Upper lobe of left lung (tissue), 6 donors: ENCODE results near the gene UBR7. TPM values are rescaled to one million over a fixed set of nuclear protein-coding genes. Genes with fewer than 3 reads are reported as not detected.
"Not testable (repeated sequence)": the region's sequence is repeated elsewhere in the genome, so short reads cannot be mapped to it uniquely, and the experiment has no call there.

Experiments
- ATAC-seq, 2 donors: fragments of 200-7000 bp; cut with Tn5 transposase; one replicate each; pipeline ENCODE4 v1.9.1; 2022; ENCODE audit warnings: mild to moderate bottlenecking in 2 of 2, moderate library complexity in 2 of 2; ENCODE audit not compliant: low FRiP score in 2 of 2
- DNase-seq, 2 donors: peaks; one replicate each; pipeline ENCODE4 v3.0.0-alpha.2; 2019 to 2020
- H3K27ac ChIP-seq, 4 donors: fragments of 200-600 bp; sonication (generic); one replicate each; pipeline ENCODE4 v1.5.1; 2016 to 2019
- H3K27me3 ChIP-seq, 4 donors: fragments of 200-600 bp; sonication (generic); one replicate each; pipeline ENCODE4 v1.5.1; 2017 to 2019
- H3K36me3 ChIP-seq, 4 donors: fragments of 200-600 bp; sonication (generic); one replicate each; pipeline ENCODE4 v1.5.1; 2016 to 2019
- H3K4me1 ChIP-seq, 4 donors: fragments of 200-600 bp; sonication (generic); one replicate each; pipeline ENCODE4 v1.5.1; 2018 to 2019
- H3K4me3 ChIP-seq, 4 donors: fragments of 200-600 bp; sonication (generic); one replicate each; pipeline ENCODE4 v1.5.1; 2017 to 2019; ENCODE audit warnings: mild to moderate bottlenecking in 2 of 4, moderate library complexity in 1 of 4
- H3K9me3 ChIP-seq, 4 donors: fragments of 200-600 bp; sonication (generic); one replicate each; pipeline ENCODE4 v1.5.1; 2018 to 2019
- EP300 ChIP-seq, 4 donors: sonication (generic); formaldehyde crosslinking; IDR thresholded peaks; one replicate each; pipeline ENCODE4 v1.5.1; 2017; ENCODE audit warnings: antibody characterized with exemption in 4 of 4, control low read depth in 2 of 4
- POLR2A ChIP-seq, 4 donors: fragments of 450-650 bp; IDR thresholded peaks; one replicate each; pipeline ENCODE4 v1.5.1; 2016 to 2017; ENCODE audit warnings: antibody characterized with exemption in 4 of 4, mild to moderate bottlenecking in 2 of 4
- POLR2AphosphoS5 ChIP-seq, 2 donors: sonication (generic); formaldehyde crosslinking; IDR thresholded peaks; one replicate each; pipeline ENCODE4 v1.5.1; 2017; ENCODE audit warnings: antibody characterized with exemption in 2 of 2
- WGBS, 2 donors: methylation state at CpG; one replicate each; pipeline ENCODE4 v1.1.5; 2017 to 2018; 5-methylcytosine and 5-hydroxymethylcytosine counted together
- total RNA-seq, 6 donors: library from RNA; depleted of rRNA in 4 of 6; stranded (reverse); fragments of >200 nt in 4 of 6; gene quantifications; one replicate each; pipeline versions ENCODE4 v1.1.0 to v1.2.1, GENCODE V29; 2016 to 2021
- TF ChIP-seq, protein P1 (sequence below), 6 experiments: fragments of 450-650 bp in 4 of 6; fragments of 200-600 bp in 2 of 6; sonication (generic) in 2 of 6; IDR thresholded peaks; one replicate each; pipeline ENCODE4 v1.5.1; 2016 to 2019; ENCODE audit warnings: antibody characterized with exemption in 6 of 6
- donor health status: DM: no; HTN: no; CAD: no; lungs with moderate emphysema.
- donor health status: DM: no; HTN: yes; CAD: no; lungs with severe emphysema.

The UBR7 gene
- total RNA-seq, 6 donors from 2014 or later: 9.3 to 23.3 (median 21.1) TPM

GRCh38 chr14:93228550-93228949 is 21.5 kb downstream of the UBR7 start:
- no peak overlapping the region for H3K4me3 ChIP-seq
- 95 to 97% methylated on average over 6 to 8 of the region's 8 CpGs for WGBS, 2 donors
- peaks cover 0 to 11% (median 8%) of the 10 kb centered on the region in 4 donors for H3K4me1 ChIP-seq
- H3K36me3 ChIP-seq: peaks cover 12 to 55% (median 40%) of the 10 kb centered on the region in 4 donors
- no peak overlapping the region for H3K27ac ChIP-seq
- ATAC-seq (no peak), DNase-seq (no peak)
- no peaks in the 10 kb centered on the region for H3K9me3 ChIP-seq
- H3K27me3 ChIP-seq: no peaks in the 10 kb centered on the region
- TF ChIP-seq EP300 (IDR thresholded peaks at IDR 0.05) (no peak), POLR2A (IDR thresholded peaks at IDR 0.05) (no peak), POLR2AphosphoS5 (IDR thresholded peaks at IDR 0.05) (no peak)
- TF ChIP-seq, protein P1, sequence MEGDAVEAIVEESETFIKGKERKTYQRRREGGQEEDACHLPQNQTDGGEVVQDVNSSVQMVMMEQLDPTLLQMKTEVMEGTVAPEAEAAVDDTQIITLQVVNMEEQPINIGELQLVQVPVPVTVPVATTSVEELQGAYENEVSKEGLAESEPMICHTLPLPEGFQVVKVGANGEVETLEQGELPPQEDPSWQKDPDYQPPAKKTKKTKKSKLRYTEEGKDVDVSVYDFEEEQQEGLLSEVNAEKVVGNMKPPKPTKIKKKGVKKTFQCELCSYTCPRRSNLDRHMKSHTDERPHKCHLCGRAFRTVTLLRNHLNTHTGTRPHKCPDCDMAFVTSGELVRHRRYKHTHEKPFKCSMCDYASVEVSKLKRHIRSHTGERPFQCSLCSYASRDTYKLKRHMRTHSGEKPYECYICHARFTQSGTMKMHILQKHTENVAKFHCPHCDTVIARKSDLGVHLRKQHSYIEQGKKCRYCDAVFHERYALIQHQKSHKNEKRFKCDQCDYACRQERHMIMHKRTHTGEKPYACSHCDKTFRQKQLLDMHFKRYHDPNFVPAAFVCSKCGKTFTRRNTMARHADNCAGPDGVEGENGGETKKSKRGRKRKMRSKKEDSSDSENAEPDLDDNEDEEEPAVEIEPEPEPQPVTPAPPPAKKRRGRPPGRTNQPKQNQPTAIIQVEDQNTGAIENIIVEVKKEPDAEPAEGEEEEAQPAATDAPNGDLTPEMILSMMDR (IDR thresholded peaks at IDR 0.05): no peak

GRCh38 chr14:93230539-93230938 is 23.5 kb downstream of the UBR7 start:
- H3K27me3 ChIP-seq: no peaks in the 10 kb centered on the region
- TF ChIP-seq, protein P1 (IDR thresholded peaks at IDR 0.05): no peak
- no peak for TF ChIP-seq EP300 (IDR thresholded peaks at IDR 0.05)
- no peak for TF ChIP-seq POLR2AphosphoS5 (IDR thresholded peaks at IDR 0.05)
- no peak for TF ChIP-seq POLR2A (IDR thresholded peaks at IDR 0.05)
- H3K27ac ChIP-seq: no peak overlapping the region
- ATAC-seq: peak in 1 of 2 donors; percentile 31
- peak overlapping the region in 1 of 4 donors; percentile 46 for H3K4me3 ChIP-seq
- peaks cover 12 to 35% (median 31%) of the 10 kb centered on the region in 4 donors for H3K36me3 ChIP-seq
- H3K4me1 ChIP-seq: peaks cover 0 to 11% (median 8%) of the 10 kb centered on the region in 4 donors
- DNase-seq: no peak
- WGBS, 2 donors: 94% methylated on average over 16 of the region's 16 CpGs
- no peaks in the 10 kb centered on the region for H3K9me3 ChIP-seq

- no peaks in the 10 kb centered on the region for H3K27me3 ChIP-seq
- 32 to 54% methylated on average over 31 to 39 of the region's 39 CpGs for WGBS, 2 donors
- no peak for DNase-seq
- no peak overlapping the region for H3K27ac ChIP-seq
- H3K9me3 ChIP-seq: no peaks in the 10 kb centered on the region
- peak in 1 of 2 donors; percentile 43 for ATAC-seq
- no peak for TF ChIP-seq EP300 (IDR thresholded peaks at IDR 0.05)
- TF ChIP-seq POLR2A (IDR thresholded peaks at IDR 0.05): no peak
- peaks cover 0 to 11% (median 8%) of the 10 kb centered on the region in 4 donors for H3K4me1 ChIP-seq
- H3K4me3 ChIP-seq: peak overlapping the region in 3 of 4 donors; percentile 19 to 46 (median 29)
- peaks cover 12 to 29% (median 24%) of the 10 kb centered on the region in 4 donors for H3K36me3 ChIP-seq
Measured at GRCh38 chr14:93231129-93231979, 24.3 kb downstream of the UBR7 start.

DNA sequence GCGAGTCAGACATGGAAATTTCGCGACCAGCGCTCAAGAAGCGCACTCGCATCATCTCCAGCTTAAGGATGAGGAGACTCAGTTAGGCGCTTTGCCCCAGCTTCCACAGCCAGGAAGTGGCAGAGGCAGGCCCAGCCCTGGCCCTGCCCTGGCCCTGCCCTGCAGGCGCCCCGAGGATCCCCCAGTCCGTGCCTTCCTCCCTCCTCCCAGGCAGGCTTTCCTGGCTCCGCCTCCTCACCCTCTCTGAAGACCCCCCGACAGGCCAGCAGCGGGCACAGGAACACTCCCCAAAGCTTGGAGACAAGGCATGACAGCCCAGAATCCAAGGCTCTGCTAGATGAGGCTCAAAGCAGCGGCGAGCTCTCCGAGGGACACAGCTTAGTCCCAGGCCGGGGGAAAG is 25.1 kb downstream of the UBR7 start:
- ATAC-seq: no peak
- TF ChIP-seq, protein P1 (IDR thresholded peaks at IDR 0.05): no peak
- no peak for TF ChIP-seq POLR2AphosphoS5 (IDR thresholded peaks at IDR 0.05)
- TF ChIP-seq POLR2A (IDR thresholded peaks at IDR 0.05): no peak
- TF ChIP-seq EP300 (IDR thresholded peaks at IDR 0.05): no peak
- Histone ChIP-seq H3K27ac (no peak overlapping the region), H3K4me3 (no peak overlapping the region), H3K27me3 (no peaks in the 10 kb centered on the region), H3K4me1 (peaks cover 0 to 11% (median 8%) of the 10 kb centered on the region in 4 donors), H3K36me3 (peaks cover 7 to 24% (median 20%) of the 10 kb centered on the region in 4 donors), H3K9me3 (no peaks in the 10 kb centered on the region)
- WGBS, 2 donors: 63 to 76% methylated on average over 10 to 17 of the region's 17 CpGs
- DNase-seq: no peak

- peaks cover 0 to 15% (median 10%) of the 10 kb centered on the region in 4 donors for H3K36me3 ChIP-seq
- 81 to 86% methylated on average over 5 of the region's 5 CpGs for WGBS, 2 donors
- H3K27me3 ChIP-seq, H3K9me3 ChIP-seq, ATAC-seq, H3K4me3 ChIP-seq, H3K27ac ChIP-seq, DNase-seq: not testable (repeated sequence)
- peaks cover 0 to 11% (median 8%) of the 10 kb centered on the region in 4 donors for H3K4me1 ChIP-seq
Measured at GRCh38 chr14:93233078-93233477, 26.0 kb downstream of the UBR7 start.
